GM18526 (cell line): ENCODE results near the gene SORCS2.

Experiments
- POLR2A ChIP-seq: IDR thresholded peaks from 3 replicates; pipeline ENCODE4 v1.6.1; 2011; ENCODE audit not compliant: insufficient read length; ENCODE audit errors: extremely low read depth

Gene SORCS2

DNA sequence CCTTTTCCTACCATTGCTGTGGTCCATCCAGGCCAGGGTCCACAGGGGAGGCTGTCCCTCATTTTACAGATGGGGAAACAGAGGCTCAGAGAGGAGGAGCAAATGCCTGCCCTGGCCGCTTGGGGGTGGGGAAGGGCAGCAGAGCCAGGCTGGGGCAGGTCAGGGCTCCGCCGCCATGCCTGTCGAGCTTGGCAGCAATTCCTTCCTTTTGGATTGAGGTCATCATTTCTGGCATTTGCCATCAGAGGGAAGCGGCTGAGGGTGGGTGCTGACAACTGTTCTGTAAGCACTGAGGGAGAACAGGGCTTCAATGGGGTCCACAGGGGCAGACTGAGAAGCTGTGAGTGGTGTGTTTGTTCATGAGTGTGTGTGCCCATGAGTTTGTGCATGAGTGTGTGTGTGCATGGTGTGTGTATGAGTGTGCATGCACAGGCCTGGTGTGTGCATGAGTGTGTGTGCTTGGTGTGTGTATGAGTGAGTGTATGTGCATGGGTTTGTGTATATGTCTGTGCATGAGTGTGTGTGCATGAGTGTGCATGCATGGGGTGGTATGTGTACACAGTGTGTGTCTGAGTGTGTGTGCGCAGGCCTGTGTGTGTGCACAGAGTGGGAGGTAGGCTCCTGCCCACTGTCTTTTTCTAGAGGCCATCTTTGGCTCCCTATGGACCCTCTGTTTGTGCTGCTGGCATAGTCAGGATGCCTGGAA lies 115.2 kb downstream of the SORCS2 start:
- no peak for TF ChIP-seq POLR2A

DNA sequence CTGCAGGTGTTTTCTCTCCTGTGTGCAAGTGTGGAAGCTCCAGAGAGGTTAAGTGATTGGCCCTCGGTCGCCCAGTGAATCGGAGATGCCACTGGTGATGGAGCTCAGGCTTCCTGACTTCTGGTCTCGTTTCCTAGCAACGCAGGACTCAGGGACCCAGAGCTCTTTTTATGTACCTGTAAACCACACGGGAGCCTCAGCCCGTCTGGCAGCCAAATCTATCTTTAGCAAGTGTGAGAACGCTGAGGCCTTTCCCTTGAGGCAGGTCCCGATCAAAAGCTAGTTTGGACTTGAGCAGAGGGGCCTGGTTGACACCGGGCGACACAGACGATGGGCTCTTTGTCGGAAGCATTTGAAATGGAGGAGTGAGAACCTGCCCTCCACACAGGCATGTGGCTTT lies 116.8 kb downstream of the SORCS2 start:
- no peak for TF ChIP-seq POLR2A

DNA sequence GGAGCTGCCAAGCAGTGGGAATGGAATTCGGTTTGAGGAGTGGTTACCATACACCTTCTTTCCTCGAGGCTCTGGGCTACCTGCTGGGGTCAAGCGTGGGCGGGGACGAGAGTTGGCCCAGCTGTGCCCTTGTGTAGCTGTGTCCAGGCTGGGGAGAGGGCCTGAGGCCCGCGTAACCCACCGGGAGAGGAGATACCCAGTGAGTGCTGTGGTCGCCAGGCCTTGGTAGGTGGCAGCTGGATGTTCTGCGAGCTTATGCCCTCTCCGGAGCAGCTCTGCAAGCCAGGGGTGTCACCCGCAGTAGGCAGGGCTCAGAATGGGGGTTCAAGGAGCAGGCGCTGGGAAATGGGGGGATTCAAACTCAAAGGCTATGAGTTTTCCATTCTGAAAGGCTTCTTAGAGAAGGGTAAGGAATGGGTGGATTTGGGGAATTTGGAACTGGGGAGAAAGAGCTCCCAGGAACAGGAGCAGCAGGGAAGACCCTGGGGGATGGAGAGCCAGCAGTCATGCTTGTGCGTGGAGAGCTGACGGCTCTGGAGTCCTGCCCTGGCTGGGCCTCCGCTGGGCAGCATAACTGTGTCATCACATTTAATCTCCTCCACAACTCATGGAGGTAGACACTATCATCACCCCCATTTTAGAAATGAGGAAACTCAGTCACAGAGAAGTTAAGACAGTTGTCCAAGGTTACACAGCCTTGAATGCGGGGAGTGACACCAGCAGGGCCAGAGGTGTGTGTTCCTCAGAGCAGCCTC lies 117.5 kb downstream of the SORCS2 start:
- TF ChIP-seq POLR2A, result no peak

DNA sequence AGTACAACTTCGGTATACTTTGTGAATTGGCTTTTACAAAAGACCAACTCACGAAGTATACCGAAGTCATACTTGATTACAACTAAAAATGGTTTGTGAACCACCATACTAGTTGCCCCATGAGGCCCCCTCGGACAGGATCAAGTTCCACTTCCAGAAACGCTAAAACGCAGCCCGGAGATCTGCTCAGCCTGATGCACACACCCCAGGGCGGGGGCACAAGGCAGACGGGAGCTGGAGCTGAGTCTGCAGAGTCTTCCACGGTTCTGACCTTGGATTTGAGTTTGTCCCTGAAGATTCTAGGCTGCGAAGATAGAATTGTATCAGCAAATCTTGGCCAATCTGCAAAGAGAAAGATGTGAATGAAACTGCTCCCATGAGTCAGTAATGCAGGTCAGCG lies 118.1 kb downstream of the SORCS2 start:
- no peak for TF ChIP-seq POLR2A

DNA sequence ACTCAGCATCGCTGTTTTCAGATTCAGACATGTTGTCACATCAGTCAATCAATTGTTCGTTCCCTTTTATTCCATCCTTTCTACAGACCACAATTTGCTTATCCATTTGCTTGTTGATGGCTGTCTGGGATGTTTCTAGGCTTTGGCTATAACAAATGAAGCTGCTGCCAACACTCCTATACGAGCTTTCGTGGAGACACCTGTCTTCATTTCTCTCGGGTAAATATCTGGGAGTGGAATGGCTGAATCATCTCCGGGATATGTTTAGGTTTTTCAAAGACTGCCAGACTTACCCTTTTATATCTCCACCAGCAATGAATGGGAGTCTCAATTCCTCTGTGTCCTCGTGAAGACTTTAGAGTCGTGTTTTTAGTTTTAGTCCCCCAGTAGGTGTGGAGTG lies 118.9 kb downstream of the SORCS2 start:
- TF ChIP-seq POLR2A, result no peak

DNA sequence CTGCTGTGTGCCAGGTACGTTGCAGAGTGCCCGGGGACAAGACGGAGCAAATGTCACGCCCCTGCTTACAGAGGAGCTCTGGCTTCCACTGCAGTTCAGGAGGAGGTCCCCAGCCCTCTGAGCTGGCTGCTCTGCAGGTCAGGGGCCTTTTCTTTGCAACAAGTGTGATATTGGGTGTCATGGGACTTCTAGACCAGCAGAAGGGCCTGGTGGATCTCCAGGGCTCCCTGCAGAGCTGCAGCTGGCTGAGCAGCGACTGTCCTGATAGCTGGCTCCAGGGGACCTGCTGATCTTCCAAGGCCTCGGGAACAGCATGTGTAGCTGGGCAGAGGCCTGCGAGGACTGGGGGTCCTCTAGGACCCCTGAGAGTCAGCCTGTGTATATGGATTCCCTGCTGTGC lies 120.4 kb downstream of the SORCS2 start:
- TF ChIP-seq POLR2A, result no peak

DNA sequence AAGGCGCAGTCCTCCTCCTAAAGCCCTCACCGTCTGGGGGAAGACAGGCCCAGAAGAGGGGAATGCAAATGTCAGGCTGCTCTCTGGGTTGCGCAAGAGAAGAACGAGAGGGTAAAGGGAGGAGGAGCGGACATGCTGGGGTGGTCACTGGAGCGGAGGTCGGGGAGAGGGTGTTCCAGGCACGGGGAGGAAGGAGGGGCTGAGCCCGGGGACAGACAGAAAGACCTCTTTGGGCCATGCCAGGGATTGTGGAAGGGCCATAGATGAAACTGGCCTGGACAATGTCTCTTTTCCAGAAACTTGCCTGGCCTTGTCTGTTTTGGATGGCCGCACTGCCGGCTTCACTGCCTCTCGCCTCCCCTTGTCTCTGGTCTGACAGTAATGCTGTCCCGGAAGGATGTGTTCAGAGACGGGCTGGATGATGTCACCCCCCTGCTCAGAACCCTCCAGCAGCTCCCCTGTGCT lies 121.0 kb downstream of the SORCS2 start:
- TF ChIP-seq POLR2A, result no peak

DNA sequence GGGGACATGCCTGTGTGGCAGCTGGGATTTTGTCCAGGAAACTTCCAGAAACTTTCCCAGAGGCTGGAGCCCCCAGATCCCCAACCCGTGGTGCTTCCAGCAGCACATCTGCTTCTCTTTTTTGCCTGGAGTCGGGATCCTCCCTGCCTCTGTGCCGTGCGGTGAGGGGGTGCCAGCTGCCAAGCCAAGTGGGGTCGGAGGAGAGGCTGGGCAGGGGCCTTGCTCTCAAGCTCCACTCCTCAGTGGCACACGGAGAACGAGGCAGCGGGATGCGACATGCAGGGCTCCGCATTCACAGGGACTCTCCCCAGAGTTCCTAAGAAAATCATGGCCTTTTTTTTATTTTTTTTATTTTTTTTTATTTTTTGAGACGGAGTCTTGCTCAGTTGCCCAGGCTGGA lies 121.7 kb downstream of the SORCS2 start:
- no peak for TF ChIP-seq POLR2A

DNA sequence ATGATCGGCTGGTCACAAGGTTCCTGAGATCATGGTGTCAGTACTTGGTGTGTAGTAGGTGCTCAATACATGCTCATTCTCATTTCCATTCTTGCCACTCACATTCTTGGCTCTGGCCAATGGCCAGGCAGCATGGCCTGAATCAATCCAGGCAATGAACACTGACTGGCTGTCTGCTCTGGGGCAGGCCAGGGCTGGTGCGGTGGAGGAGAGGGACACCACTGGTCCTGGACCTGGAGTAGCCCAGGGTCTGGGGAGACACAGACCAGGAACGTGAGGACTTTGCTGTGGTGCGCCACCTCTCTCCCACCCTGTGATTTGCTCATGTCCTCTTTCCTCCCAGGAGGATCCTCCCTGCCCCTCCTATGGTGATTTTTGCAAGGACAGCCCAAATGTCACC lies 122.9 kb downstream of the SORCS2 start:
- no peak for TF ChIP-seq POLR2A

DNA sequence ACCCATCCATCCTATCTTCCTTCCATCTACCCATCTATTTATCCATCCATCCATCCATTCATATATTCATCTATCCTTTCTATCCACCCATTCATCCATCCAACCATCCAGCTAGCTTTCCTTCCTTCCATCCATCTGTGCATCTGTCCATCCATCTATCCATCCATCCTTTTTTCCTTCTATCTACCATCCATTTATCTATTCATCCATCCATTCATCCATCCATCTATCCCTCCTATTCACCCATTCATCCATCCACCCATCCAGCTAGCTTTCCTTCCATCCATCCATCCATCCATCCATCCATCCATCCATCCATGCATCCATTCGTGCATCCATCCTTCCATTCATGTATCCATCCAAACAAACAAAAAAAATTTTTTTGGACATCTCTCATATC lies 123.6 kb downstream of the SORCS2 start:
- no peak for TF ChIP-seq POLR2A

DNA sequence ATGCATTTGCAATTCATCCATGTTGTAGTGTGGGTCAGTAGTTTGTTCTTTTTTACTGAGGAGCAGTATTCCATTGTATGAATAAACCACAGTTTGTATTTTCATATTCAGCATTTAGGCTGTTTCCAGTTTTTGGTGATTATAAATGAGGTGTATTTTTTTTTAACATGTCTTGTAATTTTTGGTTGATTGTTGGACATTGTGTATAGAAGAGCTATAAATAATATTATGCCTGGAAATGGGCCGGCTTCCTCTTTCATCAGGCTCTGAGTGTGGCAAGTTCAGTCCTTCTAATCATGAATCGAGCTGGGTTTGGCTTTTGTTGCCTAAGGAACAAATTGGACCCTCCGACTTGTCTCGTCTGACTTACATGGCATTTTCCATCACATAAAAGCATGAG lies 126.7 kb downstream of the SORCS2 start:
- TF ChIP-seq POLR2A, result no peak

DNA sequence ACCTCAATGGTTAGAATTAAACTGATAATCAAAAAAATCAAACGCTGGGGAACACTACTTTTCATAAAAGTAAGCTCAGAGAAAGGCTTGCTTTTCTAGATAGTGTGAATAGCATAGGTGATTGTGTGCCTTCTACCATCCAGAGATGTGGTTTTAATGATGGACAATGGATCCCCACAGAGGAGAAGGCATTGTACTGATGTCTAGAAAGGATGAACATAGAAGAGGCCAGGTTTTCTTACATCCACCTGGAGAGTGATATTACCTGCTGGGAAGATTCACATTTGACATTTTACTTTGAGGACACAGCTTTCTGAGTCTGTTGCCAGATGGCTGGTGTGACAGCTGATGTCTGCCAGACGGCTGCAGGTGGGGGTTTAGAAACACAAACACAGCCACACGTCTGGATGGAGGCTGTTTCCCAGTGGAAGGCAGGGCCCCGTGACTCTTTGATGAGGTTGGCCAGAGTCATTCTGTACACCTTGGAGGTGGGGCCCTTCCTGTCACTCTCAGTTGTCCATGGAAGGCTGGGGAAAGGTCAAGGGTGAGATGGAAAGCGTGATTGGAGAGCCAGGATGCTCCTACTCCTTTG lies 128.0 kb downstream of the SORCS2 start:
- no peak for TF ChIP-seq POLR2A

DNA sequence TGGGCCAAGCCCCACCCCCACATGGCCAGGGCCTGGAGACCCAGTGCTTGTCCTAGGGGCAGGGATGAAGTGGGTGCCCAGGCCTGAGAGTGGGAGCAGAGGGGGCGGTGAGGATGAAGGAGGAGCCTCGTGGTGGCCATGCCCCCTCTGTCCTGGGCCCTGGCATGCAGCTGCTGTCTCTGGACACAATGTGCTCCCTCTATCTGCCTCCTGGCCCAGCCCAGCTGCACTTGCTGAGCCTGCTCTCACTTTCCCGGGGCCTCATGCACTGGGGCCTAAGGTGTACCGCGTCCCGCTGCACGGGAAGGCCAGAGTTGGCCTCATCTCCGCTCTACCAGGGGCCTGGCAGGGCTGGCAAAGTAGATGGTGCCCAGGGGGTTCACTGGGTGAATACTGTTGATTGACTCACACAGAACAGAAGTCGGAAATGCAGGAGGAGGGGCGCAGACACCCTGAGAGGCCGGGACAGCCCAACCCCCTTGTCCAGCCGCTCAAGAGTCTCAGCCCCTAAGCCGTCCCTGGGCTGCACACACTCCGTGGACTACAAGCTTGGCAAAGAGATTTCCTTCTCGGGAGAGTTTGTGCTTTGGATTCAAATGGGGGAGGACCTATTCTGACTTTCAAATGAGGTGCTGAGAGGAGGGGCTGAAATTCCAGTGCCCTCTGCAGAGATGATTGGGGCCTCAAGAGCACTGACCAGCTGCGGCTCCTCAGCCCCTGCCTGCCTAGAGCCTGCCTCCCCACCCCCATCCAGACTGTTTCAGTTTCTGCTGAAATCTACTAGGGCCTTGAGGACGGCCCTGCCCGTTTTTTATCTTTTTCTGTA lies 130.0 kb downstream of the SORCS2 start:
- TF ChIP-seq POLR2A, result no peak

DNA sequence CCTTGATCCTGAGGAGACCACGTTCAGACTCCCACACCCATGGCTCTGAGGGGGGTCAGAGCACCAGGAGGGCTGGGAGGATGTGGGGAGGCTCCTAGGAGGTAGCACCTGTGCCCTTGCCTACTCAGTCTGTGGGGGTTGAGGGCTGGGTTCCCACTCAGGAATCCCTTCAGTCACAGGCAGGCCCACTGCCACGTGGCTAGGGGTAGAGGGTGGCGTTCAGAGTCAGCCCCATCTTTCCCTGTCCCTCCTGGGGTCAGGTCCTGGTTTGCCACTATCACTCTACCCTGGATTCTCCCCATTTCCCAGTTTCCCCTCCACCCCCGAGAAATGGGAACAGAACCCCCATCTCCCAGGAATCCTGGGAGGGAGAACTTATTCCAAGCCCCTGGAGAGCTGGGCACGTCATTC lies 131.1 kb downstream of the SORCS2 start:
- TF ChIP-seq POLR2A, result no peak

DNA sequence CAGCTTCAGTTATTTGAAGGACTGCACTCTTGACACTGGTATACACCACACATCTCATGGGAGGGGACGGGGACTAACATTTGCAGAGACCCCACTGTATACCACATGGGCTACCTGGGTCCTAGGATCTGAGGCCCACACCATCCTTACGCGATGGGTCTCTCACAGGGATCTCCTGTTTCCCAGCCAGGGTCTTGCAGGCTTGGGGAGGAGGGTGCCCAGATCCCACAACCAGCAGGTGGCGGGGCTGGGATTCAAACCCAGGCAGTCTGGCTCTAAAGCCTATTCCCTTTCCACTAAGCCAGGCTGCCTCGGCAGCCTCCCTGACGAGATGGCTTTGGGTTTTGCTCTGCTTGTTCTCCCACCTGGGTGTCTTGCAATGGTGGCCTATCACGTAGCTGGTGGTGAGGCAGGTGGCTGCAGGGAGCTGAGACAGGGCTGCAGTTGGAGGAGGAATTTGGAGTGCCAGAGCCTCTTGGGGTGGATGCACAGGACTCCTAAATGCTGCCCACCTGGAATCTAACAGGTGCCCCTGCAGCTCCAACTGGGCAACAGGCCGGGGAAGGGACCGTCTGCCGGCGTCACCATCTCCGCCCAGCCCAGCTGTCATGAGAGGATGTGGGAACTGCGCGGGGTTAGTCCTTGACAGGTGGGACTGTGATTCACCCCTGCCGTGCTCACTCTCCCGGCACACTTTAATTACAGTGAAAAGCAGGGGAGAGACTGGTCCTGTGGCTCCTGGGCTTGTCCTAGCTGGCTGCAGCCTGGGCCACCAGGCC lies 131.7 kb downstream of the SORCS2 start:
- no peak for TF ChIP-seq POLR2A
